HG02885 (cell line): Measurements from ENCODE around the gene HIVEP2.
A peak's percentile ranks its signal among the peaks of the same experiment; 100 is the strongest.

Source experiments
- ATAC-seq: cut with Tn5 transposase; IDR thresholded peaks from one replicate; pipeline ENCODE4 v1.9.1; 2021; ENCODE audit warnings: mild to moderate bottlenecking; ENCODE audit not compliant: unreplicated experiment, poor library complexity

The HIVEP2 gene

GRCh38 chr6:142870787-142871415 lies 74.1 kb downstream of the HIVEP2 start:
- ATAC-seq = no peak

DNA sequence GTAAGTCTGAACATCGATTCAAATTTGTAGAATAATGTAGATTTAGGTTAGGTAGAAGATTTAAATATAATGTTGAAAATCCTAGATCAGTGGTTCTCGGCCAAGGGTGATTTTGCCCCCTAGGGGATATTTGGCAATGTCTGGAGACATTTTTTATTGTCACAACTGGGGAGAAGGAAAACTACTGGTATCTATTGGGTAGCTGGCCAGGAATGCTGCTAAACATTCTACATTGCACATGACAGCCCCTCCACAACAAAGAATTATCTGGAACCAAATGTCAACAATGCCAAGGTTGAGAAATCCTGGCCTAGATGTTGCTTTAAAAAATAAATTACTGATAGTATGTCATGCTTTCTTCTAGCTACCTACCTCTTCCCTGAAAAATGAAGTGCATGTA lies 76.1 kb downstream of the HIVEP2 start:
- ATAC-seq = no peak

DNA sequence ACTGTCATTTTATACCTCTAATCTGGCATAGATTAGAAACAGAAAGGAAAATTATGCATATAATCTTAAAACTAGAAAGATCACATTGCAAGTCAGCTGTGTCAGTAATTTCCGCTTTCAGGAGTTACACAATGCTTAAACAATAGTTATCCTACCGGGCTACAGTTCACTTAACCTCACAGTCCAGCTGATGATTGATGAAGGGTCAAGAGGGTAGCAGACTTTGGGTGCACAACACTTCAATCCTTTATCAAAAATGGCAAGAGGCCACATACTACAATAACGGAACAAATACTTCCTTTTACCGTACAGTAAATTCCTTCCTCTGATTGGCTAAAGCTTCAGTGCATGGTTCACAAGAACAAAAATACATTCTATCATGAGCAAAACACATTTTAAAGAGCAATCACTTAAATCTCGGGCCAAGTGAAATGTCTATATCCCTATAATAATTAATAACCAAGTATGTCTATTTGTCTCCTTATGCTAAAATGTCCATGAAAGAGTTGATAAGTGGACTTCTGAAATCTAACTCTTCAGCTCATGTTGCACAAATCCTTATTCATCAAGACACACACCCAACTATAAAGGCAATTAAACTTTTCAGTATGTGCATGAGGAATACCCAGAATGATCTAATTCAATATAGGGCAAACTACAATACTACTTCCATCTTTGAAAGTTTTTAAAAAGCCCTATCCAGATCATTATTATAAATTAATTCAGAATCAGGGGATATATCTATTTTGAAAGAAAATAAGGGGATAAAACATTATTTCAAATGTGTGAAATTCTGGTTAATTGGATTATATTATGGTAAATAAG lies 76.8 kb downstream of the HIVEP2 start:
- ATAC-seq = no peak

DNA sequence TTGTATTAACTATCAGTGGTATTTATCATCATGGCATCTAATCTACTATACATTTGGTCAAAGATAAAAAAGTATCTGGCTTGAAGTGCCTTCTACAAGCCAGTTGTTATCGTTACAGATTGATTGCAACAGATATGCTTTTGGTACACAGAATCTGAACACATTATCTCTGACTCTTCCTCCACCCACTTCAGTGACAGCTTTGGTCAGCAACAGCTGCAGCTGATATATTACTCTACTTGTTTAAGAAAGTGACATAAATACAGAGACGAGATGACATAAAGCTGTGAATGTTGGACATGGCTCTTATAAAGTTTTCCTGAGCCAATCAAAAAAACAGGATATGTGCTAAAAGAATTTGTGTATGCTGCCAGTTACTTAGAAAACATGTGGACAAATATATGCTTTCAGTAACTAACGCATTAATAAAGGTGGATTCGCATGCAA lies 77.6 kb downstream of the HIVEP2 start:
- ATAC-seq = no peak

DNA sequence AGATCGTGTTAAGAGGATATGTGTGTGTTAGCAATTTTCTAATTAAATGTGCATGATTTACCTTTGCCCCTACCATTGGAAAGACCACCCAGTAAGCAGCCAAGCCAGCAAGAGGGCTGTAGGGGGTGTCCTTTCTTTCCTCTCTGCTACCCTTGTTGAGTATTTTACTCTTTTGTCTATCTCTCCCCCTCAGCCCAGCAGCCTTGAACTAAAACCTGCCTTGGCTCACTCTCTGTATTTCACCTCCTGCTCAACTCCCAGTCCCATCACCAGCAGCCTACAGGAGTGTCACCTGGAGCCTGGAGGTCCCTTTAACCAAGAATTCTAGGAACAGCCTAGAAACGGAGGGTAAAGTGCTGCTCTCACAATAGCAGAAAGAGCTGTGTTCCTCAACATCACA lies 81.0 kb downstream of the HIVEP2 start:
- ATAC-seq = no peak

DNA sequence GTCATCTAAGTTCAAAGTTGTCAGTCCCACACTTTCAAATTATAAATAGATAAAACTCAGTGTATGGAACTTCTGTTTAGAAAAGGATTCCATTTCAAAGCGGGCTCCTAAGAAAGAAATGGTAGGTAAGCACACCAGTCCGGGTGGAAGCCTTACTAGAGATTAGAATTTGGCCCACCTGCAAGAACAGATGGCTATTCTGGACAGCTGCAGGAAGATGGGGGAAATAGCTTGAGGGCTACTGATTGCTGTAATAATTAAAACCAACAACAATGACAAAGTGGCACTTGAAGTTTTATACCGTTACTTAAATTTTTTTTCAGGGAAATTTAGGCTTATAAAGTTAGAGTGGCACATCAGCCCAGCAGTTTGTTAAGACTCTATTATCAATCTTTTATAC lies 83.3 kb downstream of the HIVEP2 start:
- ATAC-seq = no peak

DNA sequence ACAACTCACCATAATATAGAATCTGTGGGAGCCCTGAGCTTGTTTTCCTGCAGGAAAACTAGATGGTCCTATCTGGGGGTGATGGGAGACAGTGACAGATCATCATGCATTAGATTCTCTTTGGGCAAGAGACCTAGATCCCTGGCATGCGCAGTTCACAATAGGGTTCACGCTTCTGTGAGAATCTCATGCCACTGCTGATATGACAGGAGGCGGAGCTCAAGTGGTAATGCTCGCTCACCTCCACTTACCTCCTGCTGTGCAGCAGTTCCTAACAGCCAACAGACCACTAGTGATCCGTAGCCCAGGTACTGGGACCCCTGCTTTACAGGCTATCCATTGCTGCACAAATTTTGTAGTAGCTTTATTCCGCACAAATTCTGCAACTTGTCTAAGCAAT lies 84.5 kb downstream of the HIVEP2 start:
- no peak for ATAC-seq

GRCh38 chr6:142857796-142858555 lies 87.0 kb downstream of the HIVEP2 start:
- ATAC-seq = peak; percentile 10

- ATAC-seq = peak; percentile 45
Observed at GRCh38 chr6:142857233-142857761, 87.7 kb downstream of the HIVEP2 start.

- ATAC-seq = peak; percentile 68
Observed at GRCh38 chr6:142856624-142857232, 88.2 kb downstream of the HIVEP2 start.

- peak; percentile 24 for ATAC-seq
Observed at GRCh38 chr6:142855893-142856623, 88.9 kb downstream of the HIVEP2 start.

GRCh38 chr6:142854589-142855488 lies 90.1 kb downstream of the HIVEP2 start:
- ATAC-seq = no peak

DNA sequence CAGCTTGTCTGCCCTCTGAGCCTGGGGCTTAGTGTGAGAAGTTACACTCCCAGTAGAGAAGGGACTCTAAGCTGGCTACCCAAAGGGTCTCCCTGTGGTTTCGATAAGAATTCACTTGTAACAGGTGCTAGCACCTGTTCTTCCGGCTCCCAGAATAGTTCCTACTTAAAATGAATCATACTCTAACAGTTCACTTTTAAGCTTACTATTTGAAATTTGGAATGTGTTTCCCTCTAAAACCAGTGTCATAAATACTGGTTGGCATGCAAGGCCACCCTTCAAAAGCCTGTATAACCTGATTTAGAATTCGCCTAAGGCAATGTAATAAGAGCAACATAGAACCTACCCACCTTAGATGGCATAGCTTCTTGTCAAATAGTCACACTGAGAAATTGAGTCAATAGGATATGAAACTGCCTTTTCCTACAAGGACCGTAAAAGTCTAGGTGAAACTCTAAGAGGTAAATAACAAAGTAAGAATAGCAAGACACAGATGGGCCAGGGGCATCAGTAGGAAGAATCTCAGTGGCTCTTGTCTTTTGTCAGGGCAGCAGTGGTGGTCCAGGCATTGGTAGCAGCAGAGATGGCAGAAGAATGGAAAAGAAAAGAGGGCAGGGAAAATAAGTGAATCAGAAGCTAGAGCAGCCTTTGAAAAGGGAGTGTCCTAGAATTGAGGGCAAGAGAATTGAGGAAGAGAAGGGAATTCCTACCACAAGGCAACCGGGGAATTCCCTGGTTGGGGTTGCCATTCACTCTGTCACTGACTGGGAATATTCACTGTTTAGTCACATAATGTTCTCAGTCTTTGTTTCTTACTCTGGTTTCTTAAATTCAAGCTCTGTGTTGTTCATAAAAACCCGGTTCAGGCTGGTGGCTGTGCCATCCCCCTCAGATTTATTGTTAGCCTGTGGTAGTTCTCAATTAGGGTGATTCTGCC lies 91.5 kb downstream of the HIVEP2 start:
- no peak for ATAC-seq

DNA sequence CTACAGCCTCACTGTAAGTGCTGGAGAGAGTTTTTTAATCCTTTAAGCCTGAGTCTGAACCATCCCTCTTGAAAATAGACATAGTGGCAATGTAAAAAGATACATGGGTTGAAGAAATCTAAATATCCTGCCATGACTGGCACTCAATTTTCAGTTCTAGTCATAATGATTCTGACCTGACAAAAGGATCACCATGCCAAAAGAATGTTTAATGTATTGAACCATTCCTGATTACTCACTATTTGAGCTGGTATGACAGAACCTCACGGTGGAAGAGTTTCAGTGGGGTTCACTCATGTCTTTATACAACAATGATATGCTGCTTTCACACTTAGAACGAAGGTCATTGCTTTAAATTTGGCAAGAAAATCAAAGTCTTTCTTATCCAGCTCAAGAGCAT lies 93.4 kb downstream of the HIVEP2 start:
- ATAC-seq = no peak

GRCh38 chr6:142850679-142851423 lies 94.1 kb downstream of the HIVEP2 start:
- ATAC-seq = peak; percentile 63

- ATAC-seq = no peak
Observed at GRCh38 chr6:142848976-142849375, 96.0 kb downstream of the HIVEP2 start.

GRCh38 chr6:142848156-142848555 lies 96.8 kb downstream of the HIVEP2 start:
- no peak for ATAC-seq
